ENCODE data around the gene RAB3D. TPM values are rescaled to one million over a fixed set of nuclear protein-coding genes. Genes with fewer than 3 reads are reported as not detected.

RAB3D gene
- total RNA-seq, 1 experiment from 2014 or later: 29.4 TPM

DNA sequence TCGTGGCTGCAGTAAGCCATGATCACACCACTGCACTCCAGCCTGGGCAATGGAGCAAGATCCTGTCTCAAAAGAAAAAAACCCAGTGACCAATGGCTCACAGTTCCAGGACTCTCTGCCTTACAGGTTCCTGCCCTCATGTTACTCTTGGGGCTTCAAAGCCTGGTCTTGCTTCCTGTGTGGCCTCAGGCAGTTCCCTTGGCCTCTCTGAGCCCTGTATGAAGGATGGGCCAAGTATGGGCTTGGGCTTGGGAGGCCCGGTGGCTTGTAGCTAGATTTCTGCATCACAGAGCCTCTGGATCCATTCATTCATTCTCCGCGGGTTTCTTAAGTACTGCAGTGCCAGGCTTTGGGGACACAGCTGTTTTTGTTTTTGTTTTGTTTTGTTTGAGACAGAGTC lies 44.3 kb downstream of the RAB3D start:
- WGBS (ENCODE audit: extremely low coverage, insufficient read length, low lambda C conversion rate): no CpG with 5 or more reads among the region's 4 CpGs

More for the DNA sequence above, 44.3 kb downstream of the RAB3D start:
- DNase-seq: no peak
- Histone ChIP-seq H4K20me1 (ENCODE audit: control insufficient read depth, insufficient read depth, insufficient read length) (peaks cover 4% of the 10 kb centered on the region), H4K8ac (replicated peaks; ENCODE audit: insufficient read length, low read depth, low read length) (no peak overlapping the region), H3T11ph (ENCODE audit: low read length) (no peak overlapping the region), H3K79me2 (ENCODE audit: insufficient read depth, low read length) (no peaks in the 10 kb centered on the region), H4K91ac (ENCODE audit: insufficient read length, low read depth, low read length) (no peak overlapping the region), H3K4ac (ENCODE audit: low read depth, low read length) (no peak overlapping the region), H3K9ac (ENCODE audit: extremely low read depth, insufficient read length, low read length) (no peak overlapping the region), H2BK12ac (ENCODE audit: insufficient read length, low read depth, low read length) (no peak overlapping the region), H2AFZ (ENCODE audit: low read length) (no peak overlapping the region), H3K4me2 (ENCODE audit: insufficient read depth, insufficient read length, low read length) (no peak overlapping the region), H3K9me3 (ENCODE audit: control insufficient read depth, low read depth, low read length) (no peaks in the 10 kb centered on the region), H2BK5ac (ENCODE audit: insufficient read length, low read length) (no peak overlapping the region), H3K23ac (ENCODE audit: insufficient read length, low read depth, low read length) (no peak overlapping the region), H3K23me2 (ENCODE audit: insufficient read length, low read depth, low read length, poor library complexity, severe bottlenecking) (no peaks in the 10 kb centered on the region), H2BK20ac (ENCODE audit: low read depth, low read length, poor library complexity, severe bottlenecking) (no peak overlapping the region), H2BK120ac (ENCODE audit: low read depth, low read length, poor library complexity, severe bottlenecking) (no peak overlapping the region), H2AK5ac (ENCODE audit: insufficient read length, low read length) (no peak overlapping the region), H3K79me1 (ENCODE audit: insufficient read depth, low read depth, low read length, poor library complexity, severe bottlenecking) (no peaks in the 10 kb centered on the region), H3K27ac (ENCODE audit: insufficient read length, low read depth, low read length) (no peak overlapping the region), H3K4me1 (ENCODE audit: insufficient read depth, low read length) (no peaks in the 10 kb centered on the region), H3K27me3 (ENCODE audit: insufficient read depth, low read length) (no peaks in the 10 kb centered on the region), H3K56ac (ENCODE audit: insufficient read length, low read depth, low read length) (no peak overlapping the region), H3K14ac (ENCODE audit: insufficient read depth, low read length) (no peak overlapping the region), H4K5ac (ENCODE audit: insufficient read length, low read depth, low read length) (no peak overlapping the region), H2BK15ac (ENCODE audit: low read depth, low read length) (no peak overlapping the region), H3K18ac (ENCODE audit: insufficient read length, low read depth, low read length) (no peak overlapping the region)
- Mint-ChIP-seq H3K27ac (no peak overlapping the region), H3K4me1 (peaks cover 7 to 22% of the 10 kb centered on the region in 2 experiments), H3K4me3 (no peak overlapping the region), H3K27me3 (ENCODE audit: low read depth) (peaks cover 4% of the 10 kb centered on the region), H3K36me3 (ENCODE audit: insufficient read depth in 1 of 3, low read depth in 3 of 3) (no peaks in the 10 kb centered on the region; a peak in 2 of 7 replicates), H3K9me3 (no peaks in the 10 kb centered on the region)
- TF ChIP-seq, protein P1, sequence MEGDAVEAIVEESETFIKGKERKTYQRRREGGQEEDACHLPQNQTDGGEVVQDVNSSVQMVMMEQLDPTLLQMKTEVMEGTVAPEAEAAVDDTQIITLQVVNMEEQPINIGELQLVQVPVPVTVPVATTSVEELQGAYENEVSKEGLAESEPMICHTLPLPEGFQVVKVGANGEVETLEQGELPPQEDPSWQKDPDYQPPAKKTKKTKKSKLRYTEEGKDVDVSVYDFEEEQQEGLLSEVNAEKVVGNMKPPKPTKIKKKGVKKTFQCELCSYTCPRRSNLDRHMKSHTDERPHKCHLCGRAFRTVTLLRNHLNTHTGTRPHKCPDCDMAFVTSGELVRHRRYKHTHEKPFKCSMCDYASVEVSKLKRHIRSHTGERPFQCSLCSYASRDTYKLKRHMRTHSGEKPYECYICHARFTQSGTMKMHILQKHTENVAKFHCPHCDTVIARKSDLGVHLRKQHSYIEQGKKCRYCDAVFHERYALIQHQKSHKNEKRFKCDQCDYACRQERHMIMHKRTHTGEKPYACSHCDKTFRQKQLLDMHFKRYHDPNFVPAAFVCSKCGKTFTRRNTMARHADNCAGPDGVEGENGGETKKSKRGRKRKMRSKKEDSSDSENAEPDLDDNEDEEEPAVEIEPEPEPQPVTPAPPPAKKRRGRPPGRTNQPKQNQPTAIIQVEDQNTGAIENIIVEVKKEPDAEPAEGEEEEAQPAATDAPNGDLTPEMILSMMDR (conservative IDR thresholded peaks at IDR 0.05): no peak

Measured in H9 (cell line).